Stomach smooth muscle (tissue), 2 donors: ENCODE data around the gene CCR1.
A peak's percentile ranks its signal among the peaks of the same experiment; 100 is the strongest.

ENCODE experiments used
- H3K27ac ChIP-seq: one replicate; pipeline ENCODE4 v1.7.0; 2013; ENCODE audit warnings: mild to moderate bottlenecking, low read length, inconsistent platforms
- H3K27me3 ChIP-seq, 2 donors: one replicate each; pipeline ENCODE4 v1.7.0; 2013; ENCODE audit warnings: low read length in 2 of 2; ENCODE audit not compliant: insufficient read depth in 2 of 2, control insufficient read depth in 1 of 2
- H3K36me3 ChIP-seq, 2 donors: one replicate each; pipeline ENCODE4 v1.7.0; 2013; ENCODE audit warnings: low read length in 2 of 2; ENCODE audit not compliant: control insufficient read depth in 2 of 2, insufficient read depth in 2 of 2
- H3K4me1 ChIP-seq: one replicate; pipeline ENCODE4 v1.7.0; 2013; ENCODE audit warnings: low read length; ENCODE audit not compliant: control insufficient read depth, insufficient read depth
- H3K4me3 ChIP-seq, 2 donors: one replicate each; pipeline ENCODE4 v1.7.0; 2013; ENCODE audit warnings: low read length in 2 of 2
- H3K9ac ChIP-seq, 2 donors: one replicate each; pipeline ENCODE4 v1.7.0; 2013; ENCODE audit warnings: low read length in 2 of 2, mild to moderate bottlenecking in 1 of 2
- H3K9me3 ChIP-seq, 2 donors: one replicate each; pipeline ENCODE4 v1.7.0; 2013; ENCODE audit warnings: low read length in 2 of 2; ENCODE audit not compliant: control insufficient read depth in 2 of 2
- donor health status: healthy.
- donor health status: Pancreatic carcinoma.

The CCR1 gene

GRCh38 chr3:46208167-46208704, at the start of gene CCR1:
Gene CCR1 (minus strand): TSS chr3:46208313. CDS start chr3:46204313, 4,000 bp downstream.
- no peaks in the 10 kb centered on the region for H3K36me3 ChIP-seq
- no peaks in the 10 kb centered on the region for H3K9me3 ChIP-seq
- peaks cover 2% of the 10 kb centered on the region for H3K4me1 ChIP-seq
- peak within 1 kb of the TSS; percentile 7 to 35 for H3K4me3 ChIP-seq
- H3K9ac ChIP-seq = peak within 1 kb of the TSS in 1 of 2 donors; percentile 34
- H3K27ac ChIP-seq = no peak within 1 kb of the TSS
- no peaks in the 10 kb centered on the region for H3K27me3 ChIP-seq

DNA sequence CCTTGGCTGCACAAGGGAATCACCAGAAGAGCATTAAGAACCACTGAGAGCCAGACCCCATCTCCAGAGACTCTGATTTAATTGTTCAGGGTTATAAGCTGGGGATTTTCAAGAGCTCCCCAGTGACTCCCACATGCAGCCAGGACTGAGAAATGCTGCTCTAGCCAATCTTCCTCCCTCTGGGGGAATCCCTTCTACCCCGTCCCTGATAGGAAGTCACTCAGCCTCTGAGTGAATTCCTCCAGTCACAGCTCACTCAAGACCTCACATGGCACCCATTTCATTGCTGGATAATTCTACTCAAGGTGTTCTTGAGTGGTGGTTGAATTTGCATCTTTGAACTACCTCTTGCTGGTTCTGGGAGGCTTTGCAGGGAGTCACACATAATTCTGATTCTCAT, 44.9 kb upstream of the CCR1 start:
- Histone ChIP-seq H3K4me3 (no peak overlapping the region), H3K27me3 (no peaks in the 10 kb centered on the region), H3K9me3 (no peaks in the 10 kb centered on the region), H3K27ac (no peak overlapping the region), H3K9ac (no peak overlapping the region), H3K36me3 (no peaks in the 10 kb centered on the region), H3K4me1 (no peaks in the 10 kb centered on the region)

- Histone ChIP-seq H3K27ac (no peak overlapping the region), H3K9me3 (no peaks in the 10 kb centered on the region), H3K4me3 (no peak overlapping the region), H3K27me3 (no peaks in the 10 kb centered on the region), H3K36me3 (no peaks in the 10 kb centered on the region), H3K4me1 (no peaks in the 10 kb centered on the region), H3K9ac (no peak overlapping the region)
Observed at GRCh38 chr3:46245146-46245545, 37.0 kb upstream of the CCR1 start.

DNA sequence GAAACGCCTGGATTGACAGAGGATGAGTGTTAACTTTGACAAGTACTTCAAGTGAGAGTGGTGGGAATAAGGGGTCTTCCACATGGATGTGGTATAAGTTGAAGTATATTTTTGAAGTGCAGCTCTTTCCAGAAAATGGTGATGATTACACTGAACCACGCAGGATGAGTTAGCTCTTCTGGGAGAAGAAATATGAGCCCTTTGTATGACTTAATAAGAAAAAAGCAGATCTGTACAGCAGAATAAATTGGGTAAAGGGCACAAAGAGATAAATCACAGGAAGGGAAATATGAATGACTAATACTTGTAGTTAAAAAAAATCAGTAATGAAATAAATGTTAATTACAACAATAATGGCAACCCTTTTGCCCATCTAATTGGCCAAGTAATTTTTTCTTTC, 35.4 kb upstream of the CCR1 start:
- Histone ChIP-seq H3K27ac (no peak overlapping the region), H3K27me3 (no peaks in the 10 kb centered on the region), H3K4me1 (no peaks in the 10 kb centered on the region), H3K9ac (no peak overlapping the region), H3K36me3 (no peaks in the 10 kb centered on the region), H3K9me3 (no peaks in the 10 kb centered on the region), H3K4me3 (no peak overlapping the region)

- Histone ChIP-seq H3K27ac (no peak within 1 kb of the TSS), H3K9me3 (no peaks in the 10 kb centered on the region), H3K9ac (no peak within 1 kb of the TSS), H3K36me3 (no peaks in the 10 kb centered on the region), H3K4me1 (no peaks in the 10 kb centered on the region), H3K27me3 (no peaks in the 10 kb centered on the region), H3K4me3 (no peak within 1 kb of the TSS)
Observed at GRCh38 chr3:46242120-46242519, 34.0 kb upstream of the CCR1 start, which contains the start of gene CCR3. Gene CCR3 (plus strand): TSS chr3:46242460. CDS start chr3:46265159, 22,699 bp downstream.

DNA sequence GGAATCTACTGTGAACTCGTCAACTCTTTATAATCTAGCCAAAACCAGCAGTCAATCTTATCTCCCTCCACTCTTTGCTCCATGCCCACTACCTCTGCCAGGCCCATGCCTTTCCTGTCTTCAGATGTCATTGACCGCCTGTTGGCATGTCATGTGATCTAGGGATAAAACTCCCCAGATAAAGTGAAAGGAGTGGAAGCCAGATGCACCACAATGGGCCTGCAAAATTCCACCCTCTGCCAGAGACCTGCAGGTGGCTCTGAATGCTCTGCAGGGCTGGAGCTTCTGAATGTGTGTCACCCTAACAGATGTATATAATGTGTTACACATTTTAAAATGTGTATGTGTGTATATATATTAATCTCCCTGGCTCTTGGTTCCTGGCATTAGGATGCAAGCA, 31.8 kb upstream of the CCR1 start:
- H3K4me1 ChIP-seq = no peaks in the 10 kb centered on the region
- H3K36me3 ChIP-seq = no peaks in the 10 kb centered on the region
- peaks cover 0 to 2% of the 10 kb centered on the region in 2 donors for H3K27me3 ChIP-seq
- H3K4me3 ChIP-seq = no peak overlapping the region
- no peak overlapping the region for H3K27ac ChIP-seq
- no peak overlapping the region for H3K9ac ChIP-seq
- no peaks in the 10 kb centered on the region for H3K9me3 ChIP-seq

DNA sequence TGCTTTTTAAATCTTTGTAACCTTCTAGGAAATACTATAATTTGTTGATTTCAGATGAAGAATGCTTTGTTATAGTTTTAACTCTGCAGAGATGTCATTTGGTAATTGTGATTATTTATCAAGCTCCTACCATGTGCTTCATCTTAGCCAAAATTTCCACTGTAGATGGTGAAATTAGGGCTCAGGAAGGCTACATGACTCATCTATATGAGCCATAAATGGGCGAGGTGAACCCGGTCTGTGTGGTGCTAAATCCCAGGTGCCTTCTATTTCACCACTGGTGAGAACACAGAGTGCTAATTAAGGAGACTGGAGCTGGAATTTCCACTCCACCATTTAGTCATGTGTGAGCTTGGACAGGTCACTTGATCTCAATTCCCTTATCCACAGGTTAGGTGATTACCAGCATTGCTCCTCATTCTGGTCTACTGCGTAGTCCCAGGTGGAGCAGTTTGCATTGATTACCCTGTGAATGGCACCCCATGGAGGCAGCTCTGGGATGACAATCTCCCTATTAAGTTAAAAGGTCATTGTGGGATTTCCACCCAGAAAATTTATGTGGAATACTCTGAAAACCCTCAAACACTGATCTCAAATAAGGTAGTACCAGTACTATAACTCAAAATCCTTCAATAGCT, 31.3 kb upstream of the CCR1 start:
- Histone ChIP-seq H3K27ac (no peak overlapping the region), H3K4me3 (no peak overlapping the region), H3K36me3 (no peaks in the 10 kb centered on the region), H3K9me3 (no peaks in the 10 kb centered on the region), H3K9ac (no peak overlapping the region), H3K27me3 (peaks cover 0 to 2% of the 10 kb centered on the region in 2 donors), H3K4me1 (no peaks in the 10 kb centered on the region)

DNA sequence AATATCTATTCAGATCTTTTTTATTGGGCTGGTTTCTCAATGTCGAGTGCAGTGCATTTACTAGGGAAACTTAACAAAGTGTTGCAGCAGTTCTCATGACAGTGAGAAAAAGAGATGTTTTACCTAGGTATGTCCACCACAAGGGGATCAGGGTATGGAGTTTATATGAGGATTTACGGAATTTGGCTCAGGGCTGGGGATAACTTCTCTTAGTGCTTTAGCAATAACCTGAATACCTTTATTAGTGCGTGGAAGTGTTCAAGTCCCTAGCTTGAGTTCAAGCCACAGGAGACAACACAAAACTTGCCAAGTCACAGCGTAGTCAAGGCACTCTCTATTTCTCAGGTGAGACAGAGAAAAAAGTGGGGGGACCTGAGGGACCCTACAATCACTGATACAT, 30.3 kb upstream of the CCR1 start:
- Histone ChIP-seq H3K4me1 (no peaks in the 10 kb centered on the region), H3K4me3 (no peak overlapping the region), H3K27ac (no peak overlapping the region), H3K36me3 (no peaks in the 10 kb centered on the region), H3K9ac (no peak overlapping the region), H3K27me3 (peaks cover 0 to 2% of the 10 kb centered on the region in 2 donors), H3K9me3 (no peaks in the 10 kb centered on the region)

GRCh38 chr3:46236294-46237054, 28.4 kb upstream of the CCR1 start:
- no peak overlapping the region for H3K27ac ChIP-seq
- no peaks in the 10 kb centered on the region for H3K36me3 ChIP-seq
- no peak overlapping the region for H3K9ac ChIP-seq
- no peaks in the 10 kb centered on the region for H3K4me1 ChIP-seq
- H3K9me3 ChIP-seq = no peaks in the 10 kb centered on the region
- H3K27me3 ChIP-seq = peaks cover 0 to 2% of the 10 kb centered on the region in 2 donors
- no peak overlapping the region for H3K4me3 ChIP-seq

DNA sequence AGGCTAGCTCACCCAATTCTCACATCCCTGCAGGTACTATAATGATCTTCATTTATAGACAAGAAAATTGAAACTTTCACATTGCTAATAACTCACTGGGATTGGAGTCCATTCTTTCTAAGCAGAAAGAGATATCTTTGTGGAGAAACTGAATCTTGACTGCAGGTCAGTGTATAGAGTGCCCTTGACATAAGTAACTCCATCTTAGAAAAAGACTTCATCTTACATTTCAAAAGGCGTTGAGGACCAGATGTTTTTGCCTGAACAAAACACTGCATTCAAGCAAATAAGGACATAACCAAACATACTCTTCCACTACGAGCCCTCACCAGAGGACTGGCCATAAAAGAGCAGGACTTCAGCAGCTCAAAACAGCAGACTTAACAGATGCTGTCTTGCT, 27.3 kb upstream of the CCR1 start:
- Histone ChIP-seq H3K36me3 (no peaks in the 10 kb centered on the region), H3K4me3 (no peak overlapping the region), H3K4me1 (no peaks in the 10 kb centered on the region), H3K9ac (no peak overlapping the region), H3K9me3 (no peaks in the 10 kb centered on the region), H3K27me3 (peaks cover 0 to 2% of the 10 kb centered on the region in 2 donors), H3K27ac (no peak overlapping the region)

- no peak overlapping the region for H3K27ac ChIP-seq
- no peaks in the 10 kb centered on the region for H3K36me3 ChIP-seq
- no peaks in the 10 kb centered on the region for H3K4me1 ChIP-seq
- no peaks in the 10 kb centered on the region for H3K9me3 ChIP-seq
- no peak overlapping the region for H3K4me3 ChIP-seq
- H3K9ac ChIP-seq = no peak overlapping the region
- H3K27me3 ChIP-seq = peaks cover 0 to 2% of the 10 kb centered on the region in 2 donors
Observed at GRCh38 chr3:46233194-46233593, 25.1 kb upstream of the CCR1 start.
